ENCODE results near the gene CTSW.

- TF ChIP-seq CTCF (IDR thresholded peaks at IDR 0.05; ENCODE audit: insufficient read depth, low read length, poor library complexity, severe bottlenecking) (no peak), EZH2phosphoT487 (conservative IDR thresholded peaks at IDR 0.05; ENCODE audit: low read length) (no peak)
Measured at GRCh38 chr11:65849366-65849765, 30.3 kb upstream of the CTSW start.

All from SU-DHL-6 (cell line).